Keratinocyte (primary cell): Measurements from ENCODE around the gene EIF4G2. TPM values are rescaled to one million over a fixed set of nuclear protein-coding genes. Genes with fewer than 3 reads are reported as not detected.

Source experiments
- DNase-seq: peaks from one replicate; pipeline ENCODE4 v3.0.0-alpha.2; 2011; ENCODE audit warnings: low read depth, missing footprints, low spot score
- FAIRE-seq: peaks from 2 replicates; lab custom pipeline; 2011; peaks lifted over from hg19 to GRCh38; lab: Jason Lieb, UNC
- H2AFZ ChIP-seq: 2 replicates; pipeline ENCODE4 v1.6.0; 2012; ENCODE audit warnings: low read length, control low read depth, inconsistent platforms; ENCODE audit not compliant: control insufficient read depth
- H3K27ac ChIP-seq: 2 replicates; pipeline ENCODE4 v1.5.1; 2011; ENCODE audit warnings: low read length; ENCODE audit not compliant: control insufficient read depth, insufficient read depth
- H3K27me3 ChIP-seq: 3 replicates; pipeline ENCODE4 v1.6.0; 2011; ENCODE audit warnings: low read length; ENCODE audit not compliant: control insufficient read depth, insufficient read depth; ENCODE audit errors: extremely low read depth
- H3K36me3 ChIP-seq, 2 experiments: 2 replicates in 1 of 2; 3 replicates in 1 of 2; pipeline ENCODE4 v1.5.1; 2011; ENCODE audit warnings: low read length in 2 of 2, mild to moderate bottlenecking in 1 of 2; ENCODE audit not compliant: control insufficient read depth in 2 of 2, insufficient read depth in 2 of 2; ENCODE audit errors: extremely low read depth in 1 of 2
- H3K4me1 ChIP-seq: 3 replicates; pipeline ENCODE4 v1.5.1; 2011; ENCODE audit warnings: low read length; ENCODE audit not compliant: control insufficient read depth, insufficient read depth; ENCODE audit errors: extremely low read depth
- H3K4me2 ChIP-seq: 3 replicates; pipeline ENCODE4 v1.6.0; 2011; ENCODE audit warnings: low read depth, low read length; ENCODE audit not compliant: control insufficient read depth, insufficient read depth; ENCODE audit errors: extremely low read depth
- H3K4me3 ChIP-seq, 3 experiments: fragments of 200-600 bp in 1 of 3; sonication (generic) in 1 of 3; 2 replicates in 2 of 3; 3 replicates in 1 of 3; pipeline ENCODE4 v1.5.1; 2011 to 2016; ENCODE audit warnings: low read length in 3 of 3, mild to moderate bottlenecking in 3 of 3, control low read depth in 2 of 3, inconsistent platforms in 1 of 3, low read depth in 1 of 3, mixed read lengths in 1 of 3, mixed run types in 1 of 3, moderate library complexity in 1 of 3; ENCODE audit not compliant: control insufficient read depth in 2 of 3, insufficient read depth in 2 of 3; ENCODE audit errors: extremely low read depth in 1 of 3
- H3K79me2 ChIP-seq: 2 replicates; pipeline ENCODE4 v1.6.0; 2012; ENCODE audit warnings: low read length; ENCODE audit not compliant: control insufficient read depth, insufficient read depth
- H3K9ac ChIP-seq: 3 replicates; pipeline ENCODE4 v1.6.0; 2011; ENCODE audit warnings: low read length; ENCODE audit not compliant: control insufficient read depth, insufficient read depth; ENCODE audit errors: extremely low read depth
- H3K9me1 ChIP-seq: 3 replicates; pipeline ENCODE4 v1.6.0; 2011; ENCODE audit warnings: low read length; ENCODE audit not compliant: control insufficient read depth, insufficient read depth; ENCODE audit errors: extremely low read depth
- H3K9me3 ChIP-seq: 2 replicates; pipeline ENCODE4 v1.5.1; 2012; ENCODE audit warnings: low read depth, low read length; ENCODE audit not compliant: control insufficient read depth
- H4K20me1 ChIP-seq: 3 replicates; pipeline ENCODE4 v1.6.0; 2011; ENCODE audit warnings: low read length; ENCODE audit not compliant: control insufficient read depth, insufficient read depth; ENCODE audit errors: extremely low read depth
- CTCF ChIP-seq, 3 experiments: IDR thresholded peaks in 1 of 3; conservative IDR thresholded peaks in 1 of 3; optimal IDR thresholded peaks in 1 of 3; 2 replicates in 2 of 3; 3 replicates in 1 of 3; pipeline versions ENCODE3 to v1.5.1; 2011; ENCODE audit warnings: low read length in 3 of 3, mild to moderate bottlenecking in 3 of 3, moderate library complexity in 2 of 3, control low read depth in 1 of 3, inconsistent platforms in 1 of 3; ENCODE audit not compliant: insufficient read depth in 2 of 3; ENCODE audit errors: extremely low read depth in 1 of 3
- EZH2 ChIP-seq: IDR thresholded peaks from one replicate; pipeline ENCODE4 v1.6.1; 2012; ENCODE audit warnings: inconsistent platforms, mild to moderate bottlenecking, low read length, moderate library complexity
- dilution Hi-C: fragments of 300-500 bp; cut with MboI; formaldehyde crosslinking; loops from one replicate; pipeline ENCODE4 v1.7.0; 2020; ENCODE audit warnings: low sequenced_read_pairs; ENCODE audit not compliant: extremely low pct_ligation_motif_present
- polyA plus RNA-seq, 5 experiments: library from polyadenylated mRNA; depleted of rRNA in 3 of 5; stranded (reverse) in 3 of 5; stranded (forward) in 1 of 5; unstranded in 1 of 5; fragments of >200 nt; gene quantifications; 1 replicate in 1 of 5; 2 replicates in 3 of 5; 3 replicates in 1 of 5; pipeline versions ENCODE4 v1.2.1 to v1.2.3, GENCODE V29; 2011 to 2012; ENCODE audit warnings: missing spikeins in 2 of 5, low read depth in 1 of 5, low replicate concordance in 1 of 5

Gene EIF4G2
- polyA plus RNA-seq, 1 donor (not counting 4 experiments of a cell fraction or from before 2014, with no cell fraction given): 643 TPM

GRCh38 chr11:10792385-10793068 lies 16.2 kb downstream of the EIF4G2 start:
- TF ChIP-seq EZH2 (no peak), CTCF (optimal IDR thresholded peaks at IDR 0.05 in 1 of 3, IDR thresholded peaks at IDR 0.05 in 1 of 3, conservative IDR thresholded peaks at IDR 0.05 in 1 of 3; ENCODE audit: extremely low read depth in 1 of 3, insufficient read depth in 2 of 3, low read length in 3 of 3) (peak; percentile 89 to 99 (median 99))
- dilution Hi-C loops: no loop called here
- H3K4me1 ChIP-seq: peaks cover 5% of the 10 kb centered on the region
- H3K4me3 ChIP-seq: no peak overlapping the region
- DNase-seq (no peak), FAIRE-seq (peak; percentile 20)
- no peaks in the 10 kb centered on the region for H3K79me2 ChIP-seq
- peaks cover 4% of the 10 kb centered on the region for H4K20me1 ChIP-seq
- no peak overlapping the region for H3K27ac ChIP-seq
- no peaks in the 10 kb centered on the region for H3K27me3 ChIP-seq
- no peak overlapping the region for H2AFZ ChIP-seq
- H3K9me3 ChIP-seq: no peaks in the 10 kb centered on the region
- H3K9me1 ChIP-seq: no peaks in the 10 kb centered on the region
- no peak overlapping the region for H3K9ac ChIP-seq
- H3K36me3 ChIP-seq: peaks cover 7 to 15% of the 10 kb centered on the region in 2 experiments
- peak overlapping the region; percentile 59 for H3K4me2 ChIP-seq

DNA sequence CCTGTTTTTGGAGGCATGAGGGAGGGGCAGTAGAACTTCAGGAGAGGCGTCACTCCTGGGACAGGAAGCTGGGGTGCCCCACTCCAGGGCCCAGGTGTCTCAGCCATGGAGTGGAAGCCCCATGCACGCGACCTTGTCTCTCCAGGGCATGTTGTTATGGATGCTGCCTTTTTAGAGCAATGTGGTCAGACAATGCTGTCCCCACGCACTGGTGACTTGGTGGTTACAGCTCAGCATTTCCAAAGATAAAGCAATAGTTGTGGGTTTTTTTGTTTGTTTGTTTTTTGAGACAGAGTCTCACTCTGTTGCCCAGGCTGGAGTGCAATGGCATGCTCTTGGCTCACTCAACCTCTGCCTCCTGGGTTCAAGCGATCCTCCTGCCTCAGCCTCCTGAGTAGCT lies 22.3 kb downstream of the EIF4G2 start:
- Histone ChIP-seq H3K9me3 (no peaks in the 10 kb centered on the region), H3K27me3 (no peaks in the 10 kb centered on the region), H3K27ac (no peak overlapping the region), H3K4me1 (no peaks in the 10 kb centered on the region), H3K9me1 (no peaks in the 10 kb centered on the region), H3K9ac (no peak overlapping the region), H3K36me3 (no peaks in the 10 kb centered on the region), H4K20me1 (no peaks in the 10 kb centered on the region), H2AFZ (no peak overlapping the region), H3K4me2 (no peak overlapping the region), H3K79me2 (no peaks in the 10 kb centered on the region), H3K4me3 (no peak overlapping the region)
- DNase-seq (no peak), FAIRE-seq (no peak)
- no peak for TF ChIP-seq EZH2
- TF ChIP-seq CTCF (optimal IDR thresholded peaks at IDR 0.05 in 1 of 3, IDR thresholded peaks at IDR 0.05 in 1 of 3, conservative IDR thresholded peaks at IDR 0.05 in 1 of 3; ENCODE audit: extremely low read depth in 1 of 3, insufficient read depth in 2 of 3, low read length in 3 of 3): no peak
- dilution Hi-C loops: no loop called here
